ENCODE data around the gene PSAPL1. TPM values are rescaled to one million over a fixed set of nuclear protein-coding genes. Genes with fewer than 3 reads are reported as not detected.

The PSAPL1 gene
- total and polyA plus RNA-seq, 9 of the 15 experiments (the other 6 are each of a cell fraction or from before 2014, with no cell fraction given), result not detected

- ChIA-PET POLR2A (no interaction called here), CTCF (ENCODE audit: low intra/inter-chr PET ratio) (no interaction called here)
- DNase-seq (ENCODE audit: extremely low read depth in 1 of 4, low spot score in 3 of 4) (peak in 2 of 4 experiments; percentile 28), FAIRE-seq (no peak), ATAC-seq (no peak)
- H3K27me3 ChIP-seq (ENCODE audit: control insufficient read depth in 2 of 2, insufficient read depth in 2 of 2, low read length in 2 of 2), result peaks cover 0 to 17% of the 10 kb centered on the region in 2 experiments; a peak in 1 of 5 replicates
- H3K4me3 ChIP-seq, result no peak overlapping the region
- no peaks in the 10 kb centered on the region for H3K9me1 ChIP-seq (ENCODE audit: control insufficient read depth, insufficient read depth, low read length)
- no peaks in the 10 kb centered on the region for H3K36me3 ChIP-seq (ENCODE audit: control insufficient read depth, insufficient read depth, low read length)
- no peak for TF ChIP-seq CEBPB (tag; IDR thresholded peaks at IDR 0.05)
- TF ChIP-seq MIER1 (IDR thresholded peaks at IDR 0.05; ENCODE audit: low read depth), result no peak
- TF ChIP-seq RAD21 (CRISPR knock-in tag; conservative IDR thresholded peaks at IDR 0.05 in 1 of 2, IDR thresholded peaks at IDR 0.05 in 1 of 2), result no peak
- no peak for TF ChIP-seq RB1 (IDR thresholded peaks at IDR 0.05; ENCODE audit: low read depth)
- no peak for TF ChIP-seq PHB2 (IDR thresholded peaks at IDR 0.05; ENCODE audit: low read depth)
- no peak for TF ChIP-seq PHF20 (IDR thresholded peaks at IDR 0.05; ENCODE audit: partially characterized antibody)
- TF ChIP-seq ZNF146 (CRISPR knock-in tag; IDR thresholded peaks at IDR 0.05; ENCODE audit: unreplicated experiment), result no peak
- TF ChIP-seq RBM25 (IDR thresholded peaks at IDR 0.05; ENCODE audit: low read depth, low read length, severe bottlenecking), result peak; percentile 54
- TF ChIP-seq, protein P1, sequence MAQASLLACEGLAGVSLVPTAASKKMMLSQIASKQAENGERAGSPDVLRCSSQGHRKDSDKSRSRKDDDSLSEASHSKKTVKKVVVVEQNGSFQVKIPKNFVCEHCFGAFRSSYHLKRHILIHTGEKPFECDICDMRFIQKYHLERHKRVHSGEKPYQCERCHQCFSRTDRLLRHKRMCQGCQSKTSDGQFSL (CRISPR knock-in tag; IDR thresholded peaks at IDR 0.05), result peak; percentile 47; the same call in 1 of the 2 replicates
- TF ChIP-seq, protein P1 (tag; IDR thresholded peaks at IDR 0.05), result peak in 1 of 2 experiments; percentile 40; a peak in 1 of 4 replicates
- 17% methylated on average over 14 of the region's 15 CpGs for WGBS (ENCODE audit: insufficient coverage, low coverage, missing lambda C conversion rate)
- no peaks in the 10 kb centered on the region for H3K9me3 ChIP-seq (replicated peaks; ENCODE audit: control insufficient read depth, insufficient read depth, low read depth, low read length)
- no peaks in the 10 kb centered on the region for H4K20me1 ChIP-seq (replicated peaks; ENCODE audit: control insufficient read depth, insufficient read depth, low read length)
- no peak overlapping the region for H3K4me2 ChIP-seq (ENCODE audit: insufficient read depth, low read length)
- intact Hi-C loops (cut with micrococcal nuclease), result no loop called here
- no peaks in the 10 kb centered on the region for H3K79me2 ChIP-seq (ENCODE audit: control insufficient read depth, insufficient read depth, low read length)
- BruUV-seq (replicated peaks), result no TSS peak
- in situ Hi-C loops (cut with MboI), result no loop called here
- H3K27ac ChIP-seq (ENCODE audit: extremely low read depth, low read depth, low read length), result no peak overlapping the region
- H2AFZ ChIP-seq (ENCODE audit: low read depth, low read length), result no peak overlapping the region
- H3K9ac ChIP-seq (ENCODE audit: insufficient read depth in 1 of 2, low read depth in 2 of 2, low read length in 2 of 2), result no peak overlapping the region
- H3K4me1 ChIP-seq (replicated peaks in 1 of 2; ENCODE audit: control insufficient read depth in 2 of 2, insufficient read depth in 2 of 2, low read length in 2 of 2), result no peaks in the 10 kb centered on the region
Measured at GRCh38 chr4:7418131-7418943, 16.4 kb downstream of the PSAPL1 start.
